GM12891 (cell line): Measurements from ENCODE around the gene ABHD4.

Experiments
- POLR2A ChIP-seq: IDR thresholded peaks from 2 replicates; pipeline ENCODE4 v1.6.1; 2011; ENCODE audit warnings: low read depth, low read length, control low read depth
- POLR2AphosphoS5 ChIP-seq: IDR thresholded peaks from 2 replicates; pipeline ENCODE4 v1.6.1; 2011; ENCODE audit warnings: low read depth, low read length, control low read depth

- no peak for TF ChIP-seq POLR2A
- TF ChIP-seq POLR2AphosphoS5: no peak
These were observed 4.9 kb upstream of the ABHD4 start for GRCh38 chr14:22593189-22593588.
